HG03442 (cell line): ENCODE data around the gene CSTF1.
A peak's percentile ranks its signal among the peaks of the same experiment; 100 is the strongest.

Source experiments
- ATAC-seq: cut with Tn5 transposase; IDR thresholded peaks from one replicate; pipeline ENCODE4 v1.9.1; 2021; ENCODE audit warnings: mild to moderate bottlenecking, moderate library complexity; ENCODE audit not compliant: unreplicated experiment

The CSTF1 gene

DNA sequence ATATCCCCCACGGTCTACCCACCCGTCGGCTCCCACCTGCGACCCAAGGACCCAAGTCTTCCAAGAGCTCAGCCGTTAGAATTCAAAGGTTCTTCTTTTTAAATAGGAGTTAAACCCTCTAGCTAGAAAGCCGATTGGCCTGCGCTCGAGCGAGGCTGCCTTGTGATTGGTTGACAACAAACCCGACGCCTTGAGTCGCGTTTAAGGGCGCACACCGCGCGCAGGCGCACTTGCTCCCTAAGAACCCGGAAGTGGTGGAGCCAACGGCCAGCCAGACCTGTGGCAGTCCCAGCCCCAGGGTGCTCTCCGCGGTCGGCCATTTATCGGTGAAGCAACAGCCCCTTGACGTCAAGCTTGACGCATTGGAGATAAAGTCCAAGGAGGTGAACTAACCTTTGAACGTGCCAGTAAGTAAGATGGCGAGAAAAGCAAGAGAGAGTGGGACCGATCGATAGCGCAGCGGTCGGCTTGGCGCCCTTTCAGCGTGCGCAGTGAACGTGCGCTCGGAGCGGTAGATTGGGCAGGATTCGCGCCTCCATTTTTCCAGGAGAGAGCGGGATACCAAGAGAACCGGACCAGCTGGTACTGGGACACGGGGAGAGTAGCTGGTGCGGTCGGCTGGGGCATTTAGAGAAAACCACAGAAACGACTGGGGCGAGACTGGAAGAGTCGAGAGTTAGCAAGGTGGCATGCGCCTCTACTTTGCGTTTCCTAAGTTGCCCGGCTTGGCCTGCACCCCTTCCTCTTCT lies at the start of gene CSTF1, which contains the start of gene AURKA:
CSTF1 (plus strand) TSS at position 514 of the 749 bp plus-strand sequence. CDS start 2,908 bp downstream, outside the sequence.
AURKA (minus strand) TSS at position 84 of the 749 bp plus-strand sequence. CDS start 4,018 bp downstream, outside the sequence.
- ATAC-seq, result peak; percentile 91

DNA sequence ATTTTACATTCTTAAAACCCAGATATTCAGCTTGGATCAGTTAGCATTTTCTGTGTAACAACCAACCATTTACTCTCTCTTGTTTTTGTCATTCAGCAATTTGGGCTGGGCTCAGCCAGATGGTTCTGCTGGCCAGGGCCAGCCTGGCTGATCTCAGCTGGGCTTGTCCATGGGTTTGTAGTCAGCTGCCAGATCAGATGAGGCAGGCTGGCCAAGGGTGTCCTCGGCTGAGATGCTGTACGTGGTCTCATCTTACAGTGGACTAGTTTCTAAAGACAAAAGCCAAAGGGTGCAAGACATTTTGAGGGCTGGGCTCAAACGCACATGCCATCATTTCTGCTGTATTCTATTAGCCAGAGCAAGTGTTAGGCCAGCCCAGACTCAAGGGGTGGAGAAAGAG lies 49.7 kb upstream of the CSTF1 start:
- no peak for ATAC-seq

DNA sequence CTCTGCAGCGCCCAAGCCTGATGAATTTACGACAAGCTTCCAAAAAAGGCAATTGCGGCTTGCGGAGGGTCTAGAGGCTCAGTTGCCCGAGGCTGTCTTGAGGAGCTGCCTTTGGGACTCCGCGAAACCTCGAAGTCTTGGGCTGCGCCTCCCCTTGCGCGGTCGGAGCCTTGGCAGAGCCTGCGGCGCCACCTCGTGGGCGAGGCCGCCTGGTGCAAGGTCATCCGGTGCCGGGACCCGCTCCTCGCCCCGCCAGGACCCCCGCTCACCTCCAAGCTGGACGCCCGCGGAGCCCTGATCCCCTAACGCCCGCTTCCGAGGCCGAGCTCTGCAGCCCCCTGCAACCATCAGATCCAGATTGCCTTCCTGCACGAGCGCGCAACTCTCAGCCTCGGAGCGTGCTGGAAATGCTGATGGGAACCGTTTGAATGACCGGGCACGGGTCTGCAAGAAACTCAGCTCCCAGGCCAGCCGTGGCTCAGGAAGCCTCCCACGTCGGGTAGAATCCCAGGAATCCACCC lies 48.5 kb upstream of the CSTF1 start:
- ATAC-seq, result peak; percentile 55

DNA sequence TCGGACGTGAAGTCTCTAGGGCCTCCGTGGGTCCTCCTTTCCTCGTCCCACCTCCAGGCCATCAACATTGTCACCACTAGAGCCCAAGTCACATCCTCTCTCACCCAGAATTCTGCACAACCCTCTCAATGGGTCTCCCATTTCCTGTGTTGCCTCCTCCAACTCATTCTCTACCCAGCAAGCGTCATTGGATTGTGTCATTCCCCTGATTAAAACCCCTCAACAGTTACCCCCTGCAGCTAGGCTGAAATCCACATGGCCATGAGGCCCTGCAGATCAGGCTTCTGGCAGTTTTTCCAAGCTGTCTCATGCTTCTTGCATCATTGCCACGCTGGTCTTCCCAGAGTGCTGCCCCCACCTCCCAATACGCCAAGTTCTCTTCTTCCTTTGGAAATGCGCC lies 46.5 kb upstream of the CSTF1 start:
- ATAC-seq, result no peak

DNA sequence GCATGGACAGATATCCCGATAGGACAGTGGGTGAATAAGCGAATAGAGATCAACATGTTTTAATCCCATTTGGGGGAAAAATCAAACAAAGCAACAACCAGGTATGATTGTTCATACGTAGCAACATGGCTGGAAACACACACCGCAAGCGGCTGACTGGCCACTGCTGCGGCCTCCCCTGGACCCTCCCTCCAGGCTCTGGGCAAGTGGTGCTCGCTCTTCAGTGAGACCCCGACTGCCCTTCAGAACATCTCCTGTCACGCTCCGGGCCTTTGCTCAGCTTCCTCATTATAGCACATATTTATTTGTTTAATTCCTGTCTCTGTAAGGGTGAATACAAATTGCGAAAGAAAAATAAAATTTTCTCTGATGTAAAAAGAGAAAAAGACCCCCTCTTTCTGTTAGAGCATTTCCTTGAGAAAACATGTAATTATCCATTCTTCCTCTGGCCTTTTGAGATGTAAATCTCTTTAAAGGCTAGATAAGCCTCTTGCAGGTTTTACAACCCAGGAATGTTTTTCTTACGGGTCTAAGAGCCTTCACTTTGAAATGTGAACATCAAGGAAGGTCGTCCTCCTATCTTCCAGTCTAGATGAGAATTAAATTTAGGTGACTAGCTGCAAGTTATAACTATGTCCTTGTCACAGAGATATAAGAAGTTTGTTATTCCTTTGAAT lies 44.7 kb upstream of the CSTF1 start:
- ATAC-seq, result no peak

DNA sequence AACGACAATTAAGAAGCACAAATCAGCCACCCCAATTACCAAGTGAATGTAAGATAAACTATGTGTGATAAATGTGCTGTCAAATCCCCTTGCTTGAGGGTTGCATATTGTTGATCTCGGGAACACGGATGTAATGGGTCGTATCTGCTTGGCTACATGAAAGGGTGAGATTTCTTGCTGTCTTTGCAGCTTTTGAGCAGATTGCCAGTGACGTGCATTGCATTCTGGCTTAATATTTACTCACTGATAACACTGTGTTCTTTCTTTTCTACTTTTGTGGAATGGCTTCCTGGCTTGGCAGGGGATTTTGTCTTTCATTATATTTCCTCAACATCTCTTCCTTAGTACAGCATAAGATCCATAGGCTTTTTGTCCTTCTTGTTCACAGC lies 44.1 kb upstream of the CSTF1 start:
- no peak for ATAC-seq

DNA sequence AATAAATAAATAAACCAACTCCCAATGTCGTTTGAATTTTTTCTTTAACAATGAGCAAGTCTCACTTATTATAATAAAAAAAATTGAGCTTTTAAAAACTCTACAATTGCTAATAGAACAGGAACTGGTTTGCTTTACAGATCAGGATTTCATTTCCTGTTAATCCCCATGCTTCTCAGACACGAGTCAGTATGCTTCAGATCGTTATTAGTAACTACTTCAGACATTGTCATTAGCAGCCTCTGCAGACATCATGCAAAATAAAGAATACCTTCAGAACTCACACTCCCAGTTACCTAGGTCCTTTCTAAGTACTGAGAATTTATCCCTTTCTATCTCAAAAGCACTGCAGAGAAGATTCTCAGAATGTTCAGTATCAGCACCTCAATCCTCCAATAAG lies 43.7 kb upstream of the CSTF1 start:
- ATAC-seq, result no peak

DNA sequence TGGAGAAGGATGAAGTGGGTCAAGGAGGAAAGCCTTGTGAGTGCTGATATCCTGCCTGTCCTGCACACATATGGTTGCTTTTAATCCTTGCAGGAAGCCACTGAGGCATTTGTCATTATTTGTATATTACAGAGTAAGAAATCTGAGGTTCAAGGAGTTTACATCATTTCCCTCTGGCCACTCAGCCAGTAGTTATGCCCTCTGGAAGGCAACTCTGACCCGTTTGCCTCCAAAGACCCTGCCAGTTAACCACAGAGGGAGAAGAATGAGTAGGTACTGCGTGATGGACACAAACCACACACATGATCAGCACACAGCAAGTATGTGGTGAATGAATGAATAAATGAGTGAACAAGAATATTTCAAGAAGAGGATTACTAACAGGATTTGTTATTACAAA lies 41.6 kb upstream of the CSTF1 start:
- no peak for ATAC-seq

DNA sequence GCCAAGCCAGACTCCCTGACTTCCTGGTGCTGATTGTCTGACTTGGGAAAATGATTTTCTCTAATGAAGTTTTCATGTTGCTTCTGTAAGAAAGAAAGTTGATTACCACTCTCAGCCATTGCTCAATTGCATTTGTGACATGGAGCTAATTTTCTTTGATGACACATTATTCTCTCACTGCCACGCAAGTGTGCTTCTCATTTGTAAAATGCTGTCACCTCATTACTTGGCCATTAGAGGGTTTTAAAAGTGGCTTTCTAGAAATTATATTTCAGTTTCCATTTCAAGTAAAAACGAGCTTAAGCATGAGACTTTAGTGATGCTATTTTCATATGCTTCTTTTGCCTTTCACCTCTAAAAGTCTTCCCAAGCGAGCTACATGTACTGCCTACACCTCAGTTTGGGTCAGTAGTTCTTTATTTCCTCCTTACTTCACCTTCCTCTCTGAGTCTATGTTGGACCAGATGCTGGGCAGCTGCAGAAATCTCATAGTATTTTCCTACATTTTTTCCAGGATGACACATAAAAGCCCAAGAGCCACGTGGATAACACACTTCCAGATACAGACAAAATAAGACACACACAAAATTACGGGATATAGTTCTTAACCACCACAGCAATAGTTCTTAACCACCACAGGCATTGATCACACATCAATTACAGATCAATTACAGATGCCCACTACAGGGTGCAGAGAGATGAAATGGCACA lies 39.9 kb upstream of the CSTF1 start:
- ATAC-seq, result no peak

DNA sequence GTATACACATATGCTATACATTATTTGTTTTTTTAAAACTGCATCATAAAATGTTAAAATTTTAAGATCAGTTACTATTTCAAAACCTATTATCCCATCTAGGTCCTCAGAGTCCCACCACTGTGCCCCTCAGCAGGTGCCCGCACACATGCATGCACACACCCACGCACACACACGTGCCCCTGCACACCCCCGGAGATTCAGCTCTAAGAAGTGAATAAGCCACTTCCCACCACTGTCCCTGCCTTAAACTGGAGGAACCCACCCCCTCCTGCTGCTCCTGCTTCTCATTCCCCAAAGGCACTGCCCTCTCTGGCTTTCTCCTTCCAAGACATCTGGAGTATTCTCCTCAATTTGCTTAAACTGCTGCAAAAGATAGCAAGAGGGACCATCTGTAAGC lies 39.1 kb upstream of the CSTF1 start:
- ATAC-seq, result no peak

DNA sequence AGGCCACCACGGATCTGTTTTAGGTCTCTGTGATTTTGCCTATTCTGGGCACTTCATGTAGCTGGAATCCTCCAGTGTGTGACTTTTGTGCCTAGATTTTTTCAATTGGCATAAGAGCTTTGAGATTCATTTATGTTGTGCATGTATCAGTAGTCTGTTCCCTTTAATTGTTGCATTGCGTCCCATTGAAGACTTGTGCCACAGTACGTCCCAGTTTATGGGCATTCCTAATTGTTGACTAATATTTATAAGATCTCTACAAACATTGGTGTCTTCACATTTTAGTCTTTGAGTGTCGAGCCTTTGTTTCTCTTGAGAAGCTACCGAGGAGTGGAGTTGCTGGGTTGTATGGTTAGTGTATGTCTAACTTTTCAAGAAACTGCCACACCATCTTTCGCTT lies 34.4 kb upstream of the CSTF1 start:
- ATAC-seq, result no peak

DNA sequence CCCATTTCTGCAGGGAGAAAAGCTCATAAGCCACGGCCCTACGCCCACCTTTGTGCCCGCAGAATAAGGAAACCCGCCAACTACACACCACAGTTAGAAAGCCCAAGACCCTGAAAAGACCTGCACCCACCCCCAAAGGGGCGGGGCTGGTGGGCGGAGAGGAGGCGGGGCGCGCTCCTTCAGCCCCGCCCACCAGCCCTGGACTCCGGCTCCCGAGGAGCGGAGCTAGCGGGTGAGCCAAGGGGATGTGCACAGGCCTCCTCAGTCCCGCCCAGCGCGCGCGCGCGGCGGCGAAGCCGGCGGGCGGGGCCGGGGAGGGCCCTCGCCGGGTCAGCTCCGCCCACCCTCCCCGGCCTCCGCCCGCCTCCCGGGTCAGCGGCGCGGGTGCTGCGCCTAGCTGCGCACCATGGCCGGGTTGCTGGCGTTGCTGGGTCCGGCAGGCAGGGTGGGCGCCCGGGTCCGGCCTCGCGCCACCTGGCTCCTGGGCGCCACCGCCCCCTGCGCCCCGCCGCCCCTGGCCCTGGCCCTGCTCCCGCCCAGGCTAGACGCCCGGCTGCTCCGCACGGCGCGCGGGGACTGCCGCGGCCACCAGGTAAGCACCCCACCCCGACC lies 33.7 kb upstream of the CSTF1 start, which contains the start of gene FAM210B:
FAM210B (plus strand) TSS at position 375 of the 612 bp plus-strand sequence; CDS start at position 407, 32 bp downstream.
- peak; percentile 94 for ATAC-seq

DNA sequence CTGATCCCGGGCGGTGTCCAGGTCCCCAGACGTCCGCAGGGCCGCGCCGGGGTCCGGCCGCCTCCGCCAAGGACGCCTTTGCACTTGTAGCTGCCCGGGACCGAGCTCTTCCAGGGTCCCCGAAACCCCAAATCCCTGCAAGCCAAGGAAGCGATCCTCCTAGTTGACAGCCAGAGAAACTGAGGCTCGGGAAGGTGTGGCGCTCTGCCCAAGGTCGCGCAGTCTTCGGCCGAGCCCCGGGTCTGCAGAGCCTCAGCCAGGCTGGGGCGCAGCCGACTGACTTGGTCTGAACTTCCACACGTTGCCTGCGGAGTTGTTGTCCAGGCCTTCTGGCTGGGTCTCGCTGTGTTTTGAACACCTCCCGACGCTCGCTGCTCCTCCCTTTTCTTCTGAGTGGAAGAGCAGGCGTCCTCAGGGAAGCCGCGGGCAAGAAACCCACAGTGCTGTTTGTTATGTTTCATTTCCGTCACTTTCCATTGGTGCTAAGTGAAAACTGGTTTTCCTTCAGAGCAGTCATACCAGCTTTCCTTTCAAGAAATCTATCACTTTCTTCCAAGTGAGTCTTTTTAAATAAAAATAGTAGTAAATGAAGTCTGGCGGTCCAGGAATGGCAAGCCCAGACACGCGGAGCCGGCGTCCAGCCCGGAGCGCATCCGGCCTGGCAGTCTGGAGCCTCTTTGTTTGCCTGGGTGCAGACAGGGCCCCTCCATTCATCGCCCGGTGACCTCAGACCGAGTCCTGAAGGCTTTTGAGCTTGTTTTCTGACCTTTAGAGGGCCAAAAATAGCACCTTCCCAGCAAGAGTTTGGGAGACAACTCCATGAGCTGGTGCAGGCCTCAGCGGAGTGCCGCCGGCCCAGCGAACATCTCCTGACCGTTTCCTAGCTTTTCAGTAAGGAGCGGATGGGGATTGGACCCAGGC lies 33.0 kb upstream of the CSTF1 start:
- ATAC-seq, result peak; percentile 29

DNA sequence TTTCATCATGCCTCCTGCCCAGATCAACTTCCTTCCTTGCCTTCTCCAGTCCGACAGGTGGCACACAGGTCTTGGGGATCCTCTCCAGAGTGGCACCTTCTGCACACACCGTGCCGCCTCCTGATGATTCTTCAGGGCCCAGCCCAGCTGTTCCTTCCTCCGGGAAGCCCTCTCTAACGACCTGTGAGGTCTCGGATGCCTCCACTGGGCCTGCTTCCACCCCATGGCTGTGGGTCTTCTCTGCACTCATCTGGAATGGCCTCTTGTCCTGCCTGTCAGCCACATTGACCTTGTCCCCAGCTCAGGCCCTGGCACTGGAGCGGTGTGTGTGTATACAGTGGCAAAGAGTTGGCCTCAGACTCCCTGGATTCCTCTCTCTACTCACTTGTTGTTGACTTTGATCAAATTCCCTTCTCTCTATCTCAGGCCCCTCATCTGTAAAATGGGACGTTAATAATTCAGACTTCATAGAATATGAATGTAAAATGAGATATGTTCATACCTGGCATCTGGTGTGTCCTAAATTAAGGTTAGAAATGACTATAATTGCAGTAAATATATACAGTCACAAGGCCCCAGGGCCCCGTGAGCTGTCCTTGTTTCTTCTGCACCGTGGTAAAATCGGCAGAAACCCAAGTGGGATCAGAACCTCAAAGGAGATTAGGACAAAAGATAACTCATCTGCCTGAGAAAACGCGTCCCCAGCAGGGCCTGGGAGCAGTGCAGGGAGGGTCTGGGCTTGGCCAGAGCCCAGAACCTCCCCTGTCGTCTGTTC lies 32.1 kb upstream of the CSTF1 start:
- no peak for ATAC-seq

DNA sequence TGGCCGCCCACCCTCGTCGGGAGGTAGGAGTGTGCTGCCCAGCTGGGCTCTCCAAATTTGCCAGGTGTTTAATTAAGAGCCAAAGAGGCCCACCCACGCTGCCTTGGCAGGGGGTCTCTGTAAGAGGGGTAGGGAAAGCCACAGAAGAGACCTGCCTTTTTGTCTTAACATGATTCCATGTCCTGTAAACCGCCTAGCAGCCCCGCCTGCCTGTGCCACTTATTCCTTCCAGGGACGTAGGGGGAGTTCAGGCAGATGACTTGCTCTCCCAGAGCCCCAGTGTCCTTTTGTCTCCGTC lies 31.6 kb upstream of the CSTF1 start:
- no peak for ATAC-seq

DNA sequence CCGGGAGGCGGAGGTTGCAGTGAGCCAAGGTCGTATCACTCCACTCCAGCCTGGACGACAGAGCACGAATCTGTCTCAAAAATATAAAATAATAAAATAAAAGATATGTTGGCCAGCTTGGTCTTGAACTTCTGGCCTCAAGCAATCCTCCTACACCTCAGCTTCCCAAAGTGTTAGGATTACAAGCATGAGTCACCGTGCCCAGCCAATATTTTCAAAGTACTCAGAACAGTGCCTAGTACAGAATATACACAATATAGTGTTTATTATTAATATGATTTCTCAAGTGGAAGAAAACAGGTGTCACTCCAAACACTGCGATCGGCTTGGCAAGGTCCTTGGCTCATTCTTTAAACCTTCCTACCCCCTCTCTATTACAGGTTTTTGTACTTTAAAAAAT lies 30.5 kb upstream of the CSTF1 start:
- ATAC-seq, result no peak

DNA sequence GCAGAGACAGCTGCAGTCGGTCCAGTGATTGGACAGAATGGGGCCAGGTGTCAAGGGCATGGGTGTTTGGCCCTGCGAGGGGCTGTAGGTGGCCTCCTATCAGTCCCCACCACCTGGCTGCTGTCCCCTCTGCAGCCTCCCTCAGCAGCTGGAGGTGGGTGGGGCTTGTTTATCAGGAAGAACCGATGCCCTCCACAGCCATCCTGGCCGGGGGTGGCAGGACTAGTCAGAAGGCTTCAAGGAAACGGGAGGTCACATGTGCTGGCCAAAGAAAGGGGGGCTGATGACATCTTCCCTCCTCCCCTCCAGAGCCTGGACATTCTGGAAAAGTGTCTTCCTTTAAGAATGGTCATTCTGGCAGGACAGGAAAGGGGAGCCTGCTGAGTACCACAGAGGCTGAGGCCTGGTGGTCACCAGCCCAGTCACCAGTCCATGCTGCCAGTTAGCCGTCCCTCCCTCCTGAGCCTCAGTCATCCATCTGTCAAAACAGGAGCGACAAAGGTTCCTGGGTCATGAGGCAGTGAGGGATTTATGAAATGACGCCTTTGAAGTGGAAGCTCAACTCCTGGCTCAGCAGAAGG lies 29.5 kb upstream of the CSTF1 start:
- no peak for ATAC-seq

DNA sequence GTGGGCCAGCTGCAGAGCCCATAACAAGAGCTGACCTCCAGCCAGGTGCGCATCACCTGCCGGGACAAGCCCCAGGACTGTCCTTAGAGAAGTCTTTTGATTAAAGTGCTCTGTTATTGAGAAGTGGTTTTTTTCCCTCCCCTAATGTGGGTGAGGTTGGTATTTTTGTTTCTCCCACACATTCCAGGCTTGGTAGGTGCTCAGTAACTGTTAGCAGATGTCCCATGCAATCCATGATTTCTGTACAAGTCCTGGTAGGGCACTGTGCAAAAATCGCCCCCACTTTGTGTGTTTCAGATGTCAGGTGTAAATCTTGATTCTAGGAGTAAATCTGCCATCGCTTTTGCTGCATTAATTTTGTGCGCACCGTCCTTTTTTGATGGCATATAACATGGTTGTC lies 29.0 kb upstream of the CSTF1 start:
- no peak for ATAC-seq
